Activated CD4-positive, CD25-positive, alpha-beta regulatory T cell treated with anti-CD3 and anti-CD28 coated beads, Interleukin-2, amount 50 U/mL, for 16 hours (primary cell): ENCODE results near the gene CYB561.

Experiments
- DNase-seq: peaks from one replicate; pipeline ENCODE4 v3.0.0-alpha.2; 2020; ENCODE audit warnings: low read depth, low spot score

The CYB561 gene, protein sequence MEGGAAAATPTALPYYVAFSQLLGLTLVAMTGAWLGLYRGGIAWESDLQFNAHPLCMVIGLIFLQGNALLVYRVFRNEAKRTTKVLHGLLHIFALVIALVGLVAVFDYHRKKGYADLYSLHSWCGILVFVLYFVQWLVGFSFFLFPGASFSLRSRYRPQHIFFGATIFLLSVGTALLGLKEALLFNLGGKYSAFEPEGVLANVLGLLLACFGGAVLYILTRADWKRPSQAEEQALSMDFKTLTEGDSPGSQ

DNA sequence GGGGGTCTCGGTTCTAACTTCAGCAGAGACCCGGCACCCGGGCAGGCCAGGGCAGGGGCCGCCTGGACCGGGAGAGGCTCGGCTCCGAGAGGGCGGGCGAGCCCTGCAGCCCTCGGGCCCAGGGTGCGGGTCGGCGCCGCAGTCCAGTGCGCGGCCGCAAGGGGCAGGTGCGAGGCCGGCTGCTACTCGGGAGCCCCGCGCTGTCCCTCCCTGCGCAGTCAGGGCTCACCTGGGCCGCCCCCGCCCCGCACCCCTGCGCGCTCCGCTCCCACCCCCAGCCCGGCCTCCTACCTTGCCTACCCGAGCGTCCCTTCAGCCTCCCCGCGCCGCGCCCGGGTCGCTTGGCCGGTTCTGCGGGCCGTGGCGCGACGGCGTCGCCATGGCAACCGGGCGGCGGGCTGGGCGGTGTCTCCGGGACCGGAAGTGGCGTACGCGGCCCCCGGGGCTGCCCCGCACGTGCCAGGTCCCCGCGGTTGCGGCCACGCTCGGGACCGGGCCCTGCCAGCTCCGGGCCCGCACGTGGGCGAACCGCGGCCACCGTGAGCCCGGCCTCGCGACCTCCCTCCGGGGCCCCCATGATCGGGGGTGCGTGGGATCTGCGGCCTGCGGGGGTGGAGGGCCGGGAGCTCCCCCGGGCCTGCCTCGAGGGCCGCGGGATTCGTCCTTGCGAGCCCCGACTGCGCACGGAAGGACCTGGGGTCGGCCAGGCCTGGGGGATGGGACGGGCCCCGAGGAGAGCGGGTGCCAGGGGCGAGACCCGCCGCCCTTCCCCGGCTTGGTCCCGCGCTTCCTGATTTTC lies at the start of gene CYB561:
Gene CYB561, minus strand, starts transcription at position 353 of the 799 bp plus-strand sequence. CDS start 8,759 bp downstream, outside the sequence.
- DNase-seq = no peak

DNA sequence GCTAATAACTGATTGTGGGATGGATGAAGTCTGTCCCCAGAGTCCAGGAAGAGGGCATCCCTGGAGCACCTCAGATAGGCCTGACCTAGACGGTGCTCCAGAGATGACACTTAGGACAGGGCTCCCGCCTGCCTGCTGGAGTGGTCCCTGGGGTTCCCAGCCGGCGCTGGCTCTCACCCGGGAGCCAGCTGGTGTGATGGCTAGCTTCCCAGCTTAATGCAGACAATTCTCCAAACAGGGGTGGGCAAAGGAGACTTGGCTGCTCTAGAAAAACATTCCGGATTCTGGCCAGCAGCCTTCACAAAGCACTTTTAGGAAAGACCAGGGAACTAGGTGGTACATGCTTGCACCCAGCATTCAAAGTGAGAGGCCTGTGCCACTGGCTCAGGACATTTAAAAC lies 49.4 kb upstream of the CYB561 start:
- no peak for DNase-seq

DNA sequence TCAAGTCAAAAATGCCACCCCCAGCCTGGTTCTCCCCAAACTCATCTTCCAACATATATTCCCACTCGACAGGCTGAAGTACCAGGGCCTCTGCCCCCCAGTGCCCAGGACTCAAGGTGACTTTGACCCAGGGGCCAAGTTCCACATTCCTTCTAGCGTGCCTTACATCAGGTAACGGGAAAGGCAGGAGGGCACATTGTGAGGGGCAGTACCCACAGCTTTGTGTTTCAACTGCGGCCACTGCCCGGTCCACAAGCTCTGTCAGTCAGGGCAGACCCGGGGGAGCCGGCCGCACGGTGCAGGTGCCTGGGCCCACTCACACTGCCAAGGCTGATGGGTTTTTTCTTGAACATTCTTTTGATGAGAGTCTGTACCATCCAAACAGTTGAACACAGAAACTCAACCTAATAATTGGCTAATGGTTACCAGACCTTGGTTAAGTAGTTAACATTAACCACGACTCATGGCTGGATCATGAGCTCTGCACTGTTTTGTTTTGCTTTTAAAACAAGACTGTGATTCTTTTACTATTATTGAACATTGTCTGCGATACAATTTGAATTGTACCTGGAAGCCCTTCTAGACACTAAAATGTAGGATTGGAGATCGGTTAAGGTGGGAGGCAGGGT lies 48.3 kb upstream of the CYB561 start:
- no peak for DNase-seq

DNA sequence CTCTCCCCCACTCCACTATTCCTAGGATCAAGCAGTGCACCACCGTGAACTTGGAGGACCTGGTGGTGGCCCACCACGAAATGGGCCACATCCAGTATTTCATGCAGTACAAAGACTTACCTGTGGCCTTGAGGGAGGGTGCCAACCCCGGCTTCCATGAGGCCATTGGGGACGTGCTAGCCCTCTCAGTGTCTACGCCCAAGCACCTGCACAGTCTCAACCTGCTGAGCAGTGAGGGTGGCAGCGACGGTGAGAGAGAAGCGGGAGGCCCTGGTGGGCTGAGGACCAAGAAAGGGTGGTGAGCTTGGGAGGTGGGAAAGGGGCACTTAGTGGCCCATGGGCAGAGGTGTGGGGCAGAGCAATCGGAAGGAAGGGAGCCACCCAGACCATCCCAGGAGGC lies 47.3 kb upstream of the CYB561 start:
- DNase-seq = no peak

DNA sequence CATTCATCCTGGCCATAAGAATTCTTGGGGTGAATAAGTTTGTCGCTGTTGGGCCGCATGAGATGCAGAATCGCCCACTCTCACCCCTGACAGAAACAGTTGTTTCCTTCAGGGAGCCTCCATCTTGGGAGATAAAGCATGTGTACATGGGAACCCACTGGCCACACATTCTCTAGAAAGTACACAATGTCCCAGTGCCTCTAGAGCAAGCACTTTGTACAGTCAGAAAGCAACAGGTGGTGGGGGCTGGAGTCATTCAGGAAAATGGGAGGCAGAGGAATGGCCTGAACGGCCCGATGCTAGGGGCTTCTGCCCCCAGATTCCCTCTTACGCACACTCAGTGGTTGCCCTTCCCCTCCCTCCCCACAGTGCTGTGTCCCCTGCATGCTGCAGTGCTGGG lies 46.8 kb upstream of the CYB561 start:
- no peak for DNase-seq

DNA sequence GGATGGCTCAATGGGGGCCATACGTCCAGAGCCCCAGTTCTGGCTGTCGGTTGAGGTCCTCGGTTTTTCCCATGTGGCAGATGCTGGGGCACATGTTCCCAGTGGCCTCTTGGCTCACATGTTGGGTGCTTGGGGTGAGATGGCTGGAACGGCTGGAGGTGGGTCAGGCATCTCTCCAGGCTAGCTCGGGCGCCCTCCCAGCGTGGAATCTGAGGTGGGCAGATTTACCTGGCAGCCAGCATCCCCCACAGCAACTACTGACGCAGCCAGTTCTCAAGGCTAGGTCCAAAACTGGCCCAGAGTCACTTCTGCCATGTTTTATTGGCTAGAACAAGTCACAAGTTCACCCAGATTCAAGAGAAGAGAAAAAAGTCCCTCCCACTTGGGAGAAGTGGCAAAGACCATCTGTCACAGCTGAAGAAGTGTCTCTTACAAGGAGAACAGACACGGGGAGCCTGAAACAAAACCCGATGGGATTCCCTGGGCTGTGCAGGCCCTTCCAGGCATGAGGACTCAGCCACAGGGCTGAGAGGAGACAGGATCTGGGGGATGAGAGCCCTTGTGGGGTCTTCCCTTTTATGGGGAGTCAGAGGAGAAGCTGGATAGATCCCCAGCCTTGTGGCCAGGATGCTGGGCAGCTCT lies 46.0 kb upstream of the CYB561 start:
- DNase-seq = no peak

DNA sequence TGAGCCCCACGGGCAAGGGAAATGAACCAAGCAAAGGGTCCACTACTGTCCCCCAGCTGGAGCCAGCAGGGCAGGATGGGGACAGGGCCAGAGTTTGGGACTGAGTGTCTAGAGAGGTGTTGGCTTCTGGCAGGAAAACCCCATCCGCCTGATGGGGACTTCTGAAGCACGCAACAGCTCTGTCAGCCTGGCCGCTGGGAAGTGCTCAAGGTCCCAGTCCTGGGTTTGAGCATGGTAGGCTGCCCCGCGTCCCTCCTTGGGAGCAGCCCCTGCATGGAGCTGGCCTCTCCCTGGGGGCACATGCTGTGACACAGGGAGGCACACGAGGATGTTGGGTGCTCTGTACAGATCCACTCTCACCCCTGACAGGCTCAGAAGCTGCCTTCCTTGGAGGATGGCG lies 45.3 kb upstream of the CYB561 start:
- DNase-seq = no peak

DNA sequence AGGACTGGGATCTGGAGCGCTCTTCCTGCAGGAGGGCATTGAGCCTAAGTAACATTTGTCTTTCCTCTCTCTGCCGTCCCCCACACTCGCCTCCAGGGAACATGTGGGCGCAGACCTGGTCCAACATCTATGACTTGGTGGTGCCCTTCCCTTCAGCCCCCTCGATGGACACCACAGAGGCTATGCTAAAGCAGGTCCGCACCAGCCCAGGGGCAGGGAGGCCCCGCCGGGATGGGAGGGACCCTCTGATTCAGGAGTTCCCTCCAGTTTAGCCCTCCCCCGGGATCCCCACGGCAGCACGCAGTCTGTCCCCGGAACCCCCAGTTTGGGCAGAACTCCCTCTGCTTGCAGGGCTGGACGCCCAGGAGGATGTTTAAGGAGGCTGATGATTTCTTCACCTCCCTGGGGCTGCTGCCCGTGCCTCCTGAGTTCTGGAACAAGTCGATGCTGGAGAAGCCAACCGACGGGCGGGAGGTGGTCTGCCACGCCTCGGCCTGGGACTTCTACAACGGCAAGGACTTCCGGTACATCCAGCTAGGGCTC lies 44.8 kb upstream of the CYB561 start:
- DNase-seq = no peak

DNA sequence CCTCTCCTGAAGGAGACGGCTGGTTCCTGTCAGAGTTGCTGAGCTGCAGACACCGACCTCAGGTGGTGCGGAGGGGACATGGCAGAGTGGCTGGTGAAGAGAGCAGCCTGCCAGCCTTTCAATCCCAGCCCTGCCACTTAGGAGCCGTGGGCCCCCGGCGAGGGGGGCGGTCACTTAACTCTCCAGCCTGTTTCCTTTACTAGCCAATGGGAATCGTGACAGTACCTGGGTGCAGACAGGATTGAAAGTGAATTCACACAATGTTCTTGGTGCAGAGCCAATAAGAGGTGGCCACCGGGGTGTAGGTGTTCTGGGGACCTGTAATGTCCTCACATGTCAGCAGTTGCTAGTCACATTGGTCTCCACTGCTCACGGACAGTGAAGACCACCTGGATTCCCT lies 44.2 kb upstream of the CYB561 start:
- no peak for DNase-seq

DNA sequence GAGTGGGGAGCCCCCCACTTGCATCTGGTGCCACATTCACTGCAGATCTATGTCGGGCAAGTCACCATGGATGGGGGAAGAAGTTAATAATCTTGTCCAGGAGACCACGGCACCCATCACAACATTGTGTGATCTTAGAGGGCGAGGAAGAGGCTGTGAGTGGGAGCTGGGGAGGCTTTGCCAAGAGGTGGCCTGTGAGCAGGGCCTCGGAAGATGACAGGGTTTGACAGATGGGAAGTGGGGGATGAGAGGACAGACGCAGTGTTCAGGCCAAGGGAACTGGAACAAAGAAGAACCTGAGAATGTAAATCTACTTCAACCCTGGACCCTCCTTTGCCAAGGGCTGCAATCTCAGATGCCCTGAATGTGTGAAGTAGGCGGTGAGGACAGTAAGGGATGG lies 43.2 kb upstream of the CYB561 start:
- no peak for DNase-seq

DNA sequence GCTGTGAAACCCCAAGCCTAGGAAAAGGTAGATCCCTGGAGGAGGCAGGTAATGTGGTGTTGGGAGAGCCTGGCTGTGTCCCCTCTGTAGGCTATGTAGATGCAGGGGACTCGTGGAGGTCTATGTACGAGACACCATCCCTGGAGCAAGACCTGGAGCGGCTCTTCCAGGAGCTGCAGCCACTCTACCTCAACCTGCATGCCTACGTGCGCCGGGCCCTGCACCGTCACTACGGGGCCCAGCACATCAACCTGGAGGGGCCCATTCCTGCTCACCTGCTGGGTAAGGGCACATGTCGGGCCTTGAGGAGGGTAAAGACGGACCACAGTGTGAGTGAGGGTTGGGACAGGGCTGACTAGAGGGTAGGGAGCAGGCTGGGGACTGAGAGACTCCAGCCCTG lies 42.7 kb upstream of the CYB561 start:
- DNase-seq = no peak

DNA sequence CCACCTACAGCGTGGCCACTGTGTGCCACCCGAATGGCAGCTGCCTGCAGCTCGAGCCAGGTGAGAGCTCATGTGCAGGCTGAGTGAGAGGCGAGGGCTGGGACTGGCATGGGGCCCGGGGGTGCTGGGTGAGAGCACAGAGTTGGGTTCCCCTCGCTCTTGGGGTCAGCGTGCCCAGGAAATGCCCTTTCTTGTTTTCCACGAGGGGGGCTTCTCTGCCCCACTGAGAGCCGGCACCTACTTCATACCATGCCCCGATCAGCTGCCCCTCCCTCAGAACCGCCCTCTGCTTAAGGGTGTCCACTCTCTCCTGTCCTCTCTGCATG lies 40.9 kb upstream of the CYB561 start:
- DNase-seq = no peak

DNA sequence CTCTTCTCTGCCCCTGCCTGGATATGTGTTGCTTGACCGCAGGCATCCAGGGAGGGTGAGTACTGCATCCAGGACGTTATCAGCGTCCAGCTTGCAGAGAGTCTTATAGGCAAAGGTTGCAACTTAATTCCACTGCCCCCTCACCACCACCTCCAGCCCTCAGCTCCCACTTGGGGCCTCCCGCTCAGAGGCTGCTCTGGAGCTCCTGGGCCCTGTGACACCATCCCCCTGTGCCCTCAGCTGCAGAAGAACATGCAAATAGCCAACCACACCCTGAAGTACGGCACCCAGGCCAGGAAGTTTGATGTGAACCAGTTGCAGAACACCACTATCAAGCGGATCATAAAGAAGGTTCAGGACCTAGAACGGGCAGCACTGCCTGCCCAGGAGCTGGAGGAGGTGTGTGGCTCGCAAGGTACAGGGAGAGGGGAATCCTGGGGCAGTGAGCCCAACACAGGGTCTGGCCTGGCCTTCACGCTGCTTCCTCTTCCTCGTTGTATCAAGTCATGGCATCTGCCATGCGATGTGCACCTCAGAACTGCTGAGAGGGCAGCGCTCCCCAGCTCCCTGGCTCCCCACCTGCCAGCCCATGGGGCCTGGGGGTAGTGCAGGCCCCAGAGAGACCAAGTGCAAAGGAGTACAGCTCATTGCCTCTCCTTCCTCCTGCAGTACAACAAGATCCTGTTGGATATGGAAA lies 40.4 kb upstream of the CYB561 start:
- no peak for DNase-seq

DNA sequence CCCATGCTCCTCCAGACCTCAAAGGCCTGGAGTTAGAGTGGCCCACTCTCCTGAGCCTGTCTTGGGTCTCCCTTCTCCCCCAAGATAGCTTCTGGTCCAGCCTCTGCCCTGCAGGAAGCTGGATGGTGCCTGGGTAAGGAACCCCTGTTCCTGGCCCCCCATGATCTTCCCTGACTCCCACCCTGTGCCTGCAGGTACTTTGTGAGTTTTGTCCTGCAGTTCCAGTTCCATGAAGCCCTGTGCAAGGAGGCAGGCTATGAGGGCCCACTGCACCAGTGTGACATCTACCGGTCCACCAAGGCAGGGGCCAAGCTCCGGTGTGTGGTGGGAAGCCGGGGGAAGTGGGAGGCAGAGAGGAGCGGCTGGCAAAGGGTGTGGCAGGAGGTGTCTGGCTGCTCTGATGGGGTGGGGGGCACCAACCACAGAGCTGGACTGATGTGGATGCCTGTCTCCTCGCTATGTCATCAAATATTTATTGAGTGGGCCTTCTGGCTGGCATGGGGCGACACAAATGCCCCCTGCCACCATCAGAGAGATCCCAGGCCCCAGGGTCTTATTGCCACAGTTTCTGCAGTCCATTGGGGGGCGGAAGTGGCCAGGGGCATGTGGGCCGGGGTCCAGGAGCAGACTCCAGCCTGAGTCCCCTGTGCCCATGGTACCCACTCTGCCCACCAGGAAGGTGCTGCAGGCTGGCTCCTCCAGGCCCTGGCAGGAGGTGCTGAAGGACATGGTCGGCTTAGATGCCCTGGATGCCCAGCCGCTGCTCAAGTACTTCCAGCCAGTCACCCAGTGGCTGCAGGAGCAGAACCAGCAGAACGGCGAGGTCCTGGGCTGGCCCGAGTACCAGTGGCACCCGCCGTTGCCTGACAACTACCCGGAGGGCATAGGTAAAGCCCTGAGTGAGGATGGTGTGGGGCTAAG lies 37.8 kb upstream of the CYB561 start:
- DNase-seq = no peak

DNA sequence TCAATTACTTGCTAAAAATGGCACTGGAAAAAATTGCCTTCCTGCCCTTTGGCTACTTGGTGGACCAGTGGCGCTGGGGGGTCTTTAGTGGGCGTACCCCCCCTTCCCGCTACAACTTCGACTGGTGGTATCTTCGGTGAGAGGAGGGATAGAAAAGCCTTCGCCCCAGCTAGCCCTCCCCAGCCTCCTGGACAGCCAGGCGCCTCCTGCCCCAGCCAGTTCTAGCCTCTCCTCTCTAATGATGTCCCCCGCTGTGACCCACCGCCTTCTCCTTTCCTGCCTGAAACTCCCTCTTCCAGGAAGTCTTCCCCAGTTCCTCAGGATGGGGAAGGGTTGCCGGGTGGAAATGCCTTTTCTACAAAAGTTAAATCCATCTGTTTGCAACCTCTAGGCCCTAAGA lies 36.9 kb upstream of the CYB561 start:
- no peak for DNase-seq

DNA sequence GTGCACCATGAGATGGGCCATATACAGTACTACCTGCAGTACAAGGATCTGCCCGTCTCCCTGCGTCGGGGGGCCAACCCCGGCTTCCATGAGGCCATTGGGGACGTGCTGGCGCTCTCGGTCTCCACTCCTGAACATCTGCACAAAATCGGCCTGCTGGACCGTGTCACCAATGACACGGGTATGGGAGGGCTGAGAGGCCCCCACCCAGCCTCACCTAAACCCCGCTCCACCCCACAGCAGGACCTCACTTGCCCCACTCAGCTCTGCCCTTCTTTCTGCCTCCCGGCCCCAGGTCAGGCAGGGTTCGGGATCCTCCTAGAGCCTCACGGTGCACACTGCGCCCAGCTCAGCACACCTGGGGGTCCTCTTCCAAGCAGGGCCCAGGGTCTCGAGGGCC lies 36.4 kb upstream of the CYB561 start:
- no peak for DNase-seq

DNA sequence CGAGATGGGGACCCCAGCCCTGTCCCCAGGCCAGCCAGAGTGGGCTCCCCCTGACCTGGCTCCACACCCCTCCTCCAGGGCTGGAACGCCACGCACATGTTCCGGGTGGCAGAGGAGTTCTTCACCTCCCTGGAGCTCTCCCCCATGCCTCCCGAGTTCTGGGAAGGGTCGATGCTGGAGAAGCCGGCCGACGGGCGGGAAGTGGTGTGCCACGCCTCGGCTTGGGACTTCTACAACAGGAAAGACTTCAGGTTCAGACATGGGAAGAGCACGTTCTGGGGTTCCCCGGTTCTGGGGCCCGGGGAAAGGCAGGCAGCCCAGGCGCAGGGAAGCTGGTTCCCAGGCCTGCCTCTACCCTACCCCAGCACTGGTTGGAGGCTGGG lies 35.4 kb upstream of the CYB561 start:
- no peak for DNase-seq

DNA sequence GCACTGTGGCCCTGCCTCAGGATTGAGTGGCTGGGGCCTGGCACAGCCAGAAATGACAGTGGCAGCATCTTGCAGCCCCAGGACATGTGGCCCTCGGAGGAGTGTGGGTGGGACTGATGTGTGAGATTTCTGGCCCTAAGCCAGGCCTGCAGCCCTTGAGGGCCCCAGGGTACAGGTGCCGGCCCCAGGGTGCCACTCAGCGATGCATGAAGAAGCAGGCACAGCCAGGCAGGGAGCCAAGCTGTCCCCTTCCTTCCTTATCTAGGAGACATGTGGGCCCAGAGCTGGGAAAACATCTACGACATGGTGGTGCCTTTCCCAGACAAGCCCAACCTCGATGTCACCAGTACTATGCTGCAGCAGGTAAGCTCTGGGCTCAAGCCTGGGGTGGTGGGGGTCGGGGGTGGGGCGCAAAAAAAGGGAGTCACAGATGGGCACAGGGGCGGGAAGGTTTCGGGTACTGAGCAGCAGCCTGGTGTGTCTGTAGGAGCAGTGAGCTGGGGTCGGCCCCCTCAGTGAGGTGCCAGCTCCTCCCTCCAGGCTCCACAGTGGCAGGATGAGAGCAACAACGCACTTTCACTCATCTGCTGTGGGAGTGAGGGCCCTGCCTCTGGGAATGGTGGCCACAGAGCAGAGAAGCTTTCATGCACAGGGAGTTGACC lies 34.9 kb upstream of the CYB561 start:
- no peak for DNase-seq

DNA sequence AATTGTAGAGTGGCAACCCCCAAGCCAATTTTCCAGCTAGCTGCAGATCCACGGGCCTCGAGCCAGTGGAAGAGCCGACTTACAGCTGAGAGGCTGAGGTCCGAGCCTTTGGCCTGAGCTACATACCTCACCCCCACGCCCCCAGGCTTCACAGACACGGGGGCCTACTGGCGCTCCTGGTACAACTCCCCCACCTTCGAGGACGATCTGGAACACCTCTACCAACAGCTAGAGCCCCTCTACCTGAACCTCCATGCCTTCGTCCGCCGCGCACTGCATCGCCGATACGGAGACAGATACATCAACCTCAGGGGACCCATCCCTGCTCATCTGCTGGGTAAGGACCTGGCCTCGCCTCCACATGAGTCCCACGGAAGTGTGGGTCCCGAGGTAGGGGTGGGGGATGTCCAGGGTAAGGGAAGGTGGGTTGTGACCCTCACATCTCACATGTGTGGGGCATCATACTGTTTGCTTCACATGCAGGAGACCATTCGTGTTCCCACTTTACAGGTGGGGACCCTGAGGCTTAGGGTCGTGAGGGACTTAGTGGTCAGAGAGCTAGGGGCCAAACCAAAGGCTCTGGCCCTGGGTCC lies 34.2 kb upstream of the CYB561 start:
- no peak for DNase-seq
